GM12878 (cell line): ENCODE results near the gene BCKDHA. TPM values are rescaled to one million over a fixed set of nuclear protein-coding genes. Genes with fewer than 3 reads are reported as not detected.

ENCODE experiments used
- ATAC-seq: fragments of 200-7000 bp; cut with Tn5 transposase; 3 replicates; pipeline ENCODE4 v1.9.1; 2020; ENCODE audit warnings: mild to moderate bottlenecking, moderate library complexity
- BruUV-seq: library from RNA; stranded (reverse); fragments of 400-500 nt; replicated peaks from 2 replicates; lab custom pipeline; 2021; lab: Mats Ljungman, UMichigan
- CTCF ChIA-PET: fragments of 300-600 bp; sonication (Branson Sonifier 250); formaldehyde crosslinking; extraction: SDS; loops from one replicate; lab custom pipeline; 2021; ENCODE audit warnings: inconsistent platforms; lab: Yijun Ruan, JAX
- POLR2A ChIA-PET: fragments of 350-600 bp; formaldehyde crosslinking; extraction: SDS; loops from one replicate; lab custom pipeline; 2021; ENCODE audit warnings: inconsistent platforms; lab: Charles Lee
- RAD21 ChIA-PET: fragments of 300-600 bp; sonication (Branson Sonifier 250); formaldehyde crosslinking; loops from one replicate; lab custom pipeline; 2023; ENCODE audit warnings: antibody characterized with exemption; ENCODE audit not compliant: unreplicated experiment; lab: Charles Lee
- SMC1A ChIA-PET: fragments of 300-600 bp; sonication (Branson Sonifier 250); formaldehyde crosslinking; loops from one replicate; lab custom pipeline; 2023; ENCODE audit not compliant: unreplicated experiment, uncharacterized antibody; lab: Charles Lee
- DNase-seq: peaks from one replicate; pipeline ENCODE4 v3.0.0-alpha.2; 2011; ENCODE audit warnings: low read depth, low spot score
- FAIRE-seq: peaks from 3 replicates; lab custom pipeline; 2011; peaks lifted over from hg19 to GRCh38; lab: Jason Lieb, UNC
- H2AFZ ChIP-seq: 2 replicates; pipeline ENCODE4 v1.6.0; 2011; ENCODE audit warnings: low read depth, low read length, control low read depth; ENCODE audit not compliant: control insufficient read depth
- H3K27ac ChIP-seq: 2 replicates; pipeline ENCODE4 v1.5.1; 2011; ENCODE audit warnings: control low read depth; ENCODE audit not compliant: control insufficient read depth, insufficient read depth
- H3K27me3 ChIP-seq, 2 experiments: replicated peaks in 1 of 2; 2 replicates each; pipeline versions ENCODE4 v1.6.0 to v1.6.1; 2011; ENCODE audit warnings: low read length in 1 of 2; ENCODE audit not compliant: control insufficient read depth in 2 of 2, insufficient read depth in 2 of 2
- H3K36me3 ChIP-seq, 2 experiments: 2 replicates each; pipeline ENCODE4 v1.5.1; 2011; ENCODE audit warnings: low read length in 1 of 2; ENCODE audit not compliant: control insufficient read depth in 2 of 2, insufficient read depth in 2 of 2
- H3K4me1 ChIP-seq: 2 replicates; pipeline ENCODE4 v1.6.1; 2011; ENCODE audit warnings: mild to moderate bottlenecking, low read length, moderate library complexity, mixed read lengths; ENCODE audit not compliant: control insufficient read depth, insufficient read depth
- H3K4me2 ChIP-seq: 2 replicates; pipeline ENCODE4 v1.6.0; 2011; ENCODE audit warnings: control low read depth; ENCODE audit not compliant: control insufficient read depth, insufficient read depth
- H3K4me3 ChIP-seq: fragments of 200-600 bp; sonication (generic); 2 replicates; pipeline ENCODE4 v1.5.1; 2016
- H3K79me2 ChIP-seq: 2 replicates; pipeline ENCODE4 v1.6.0; 2011; ENCODE audit warnings: low read length; ENCODE audit not compliant: control insufficient read depth, insufficient read depth
- H3K9ac ChIP-seq: 2 replicates; pipeline ENCODE4 v1.8.0; 2011; ENCODE audit warnings: low read length, control low read depth, mixed read lengths; ENCODE audit not compliant: control insufficient read depth, insufficient read depth
- H3K9me3 ChIP-seq: replicated peaks from 3 replicates; pipeline ENCODE4 v1.5.1; 2011; ENCODE audit warnings: mild to moderate bottlenecking, low read length; ENCODE audit not compliant: control insufficient read depth, insufficient read depth
- H4K20me1 ChIP-seq: 2 replicates; pipeline ENCODE4 v1.6.0; 2011; ENCODE audit not compliant: control insufficient read depth, insufficient read depth
- BCL3 ChIP-seq: IDR thresholded peaks from 2 replicates; pipeline ENCODE4 v1.6.1; 2011; ENCODE audit warnings: borderline replicate concordance, low read depth, mild to moderate bottlenecking, moderate library complexity, low read length; ENCODE audit not compliant: insufficient read depth, poor library complexity, severe bottlenecking
- CBFB ChIP-seq: IDR thresholded peaks from 2 replicates; pipeline ENCODE4 v1.6.1; 2016; ENCODE audit warnings: antibody characterized with exemption, low read depth
- HCFC1 ChIP-seq: fragments of 150-350 bp; IDR thresholded peaks from 2 replicates; pipeline ENCODE4 v1.6.1; 2014; ENCODE audit warnings: low read length
- RELB ChIP-seq: fragments of 450-650 bp; IDR thresholded peaks from 2 replicates; pipeline ENCODE4 v1.6.1; 2017; ENCODE audit warnings: low read depth, mild to moderate bottlenecking, moderate library complexity
- SMAD5 ChIP-seq: IDR thresholded peaks from 2 replicates; pipeline ENCODE4 v1.6.1; 2016; ENCODE audit warnings: antibody characterized with exemption, low read depth
- ZNF384 ChIP-seq: IDR thresholded peaks from 2 replicates; pipeline ENCODE4 v1.6.1; 2012; ENCODE audit warnings: low read depth, mild to moderate bottlenecking, low read length, improper control_type of control experiment, borderline replicate concordance
- WGBS: methylation state at CpG from one replicate; pipeline ENCODE4 v1.1.6; 2016; ENCODE audit warnings: low lambda C conversion rate; ENCODE audit not compliant: insufficient replicate concordance, insufficient coverage; ENCODE audit errors: missing lambda C conversion rate; 5-methylcytosine and 5-hydroxymethylcytosine counted together
- in situ Hi-C: fragments of 300-500 bp; cut with MboI; formaldehyde crosslinking; loops from 9 replicates; pipeline ENCODE4 v1.14.3; 2018; ENCODE audit warnings: mixed read lengths
- intact Hi-C: fragments of 100-400 bp; cut with micrococcal nuclease; formaldehyde crosslinking; loops from one replicate; pipeline ENCODE4 v1.14.2; 2022; ENCODE audit not compliant: unreplicated experiment
- polyA plus RNA-seq, 11 experiments: library from polyadenylated mRNA; depleted of rRNA in 4 of 11; unstranded in 6 of 11; stranded (reverse) in 5 of 11; fragments of >200 nt; fragmentation: Nextera tagmentation in 4 of 11; fragmentation: Illumina TruSeq in 1 of 11; extraction: Ambion mirVana in 4 of 11; extraction: Trizol in 1 of 11; gene quantifications; 1 replicate in 1 of 11; 2 replicates in 10 of 11; pipeline versions ENCODE4 v1.2.1 to v1.2.3, GENCODE V29; 2011 to 2016; ENCODE audit warnings: inconsistent platforms in 2 of 11, missing spikeins in 2 of 11, low read depth in 1 of 11
- total RNA-seq, 4 experiments: library from RNA; depleted of rRNA in 3 of 4; stranded (reverse); fragments of >200 nt in 3 of 4; fragmentation: Illumina TruSeq in 1 of 4; extraction: Trizol in 1 of 4; gene quantifications; 2 replicates each; pipeline versions ENCODE4 v1.2.1 to v1.2.3, GENCODE V29; 2013 to 2021

BCKDHA gene
- total and polyA plus RNA-seq, 10 of the 15 experiments (the other 5 are each of a cell fraction or from before 2014, with no cell fraction given) = 9.9 to 107 (median 46.4) TPM

- Histone ChIP-seq H4K20me1 (no peaks in the 10 kb centered on the region), H3K4me3 (peak overlapping the region; percentile 79), H3K27ac (no peak overlapping the region), H3K36me3 (no peaks in the 10 kb centered on the region; a peak in 1 of 4 replicates), H2AFZ (no peak overlapping the region), H3K4me1 (peaks cover 13% of the 10 kb centered on the region), H3K9ac (peak overlapping the region; percentile 99), H3K27me3 (no peaks in the 10 kb centered on the region), H3K4me2 (peak overlapping the region; percentile 89), H3K9me3 (no peaks in the 10 kb centered on the region), H3K79me2 (peaks cover 47% of the 10 kb centered on the region)
- CTCF ChIA-PET = interaction anchor here (0.9 to 1.4 kb wide), 3 partner anchors 9 to 41 kb away, joined by 3 read pairs; no protein-coding TSS in a partner anchor
- in situ Hi-C loops (no loop called here), intact Hi-C loops (loop anchor here (5.0 kb wide), 1 partner anchor 137 kb away; the partner anchor contains the start of gene HNRNPUL1)
- BruUV-seq = no TSS peak
- SMC1A ChIA-PET = interaction anchor here (1.2 to 1.3 kb wide), 2 partner anchors 9 to 32 kb away, joined by 4 to 5 read pairs; no protein-coding TSS in a partner anchor
- RAD21 ChIA-PET = no interaction called here
- TF ChIP-seq CBFB (no peak), ZNF384 (peak; percentile 65; the same call in 1 of the 2 replicates), HCFC1 (no peak)
- DNase-seq (no peak), ATAC-seq (no peak), FAIRE-seq (no peak)
- 48% methylated on average over 3 of the region's 3 CpGs for WGBS
- POLR2A ChIA-PET = interaction anchor here (0.6 to 1.4 kb wide), 5 partner anchors 9 to 752 kb away, joined by 3 to 6 read pairs (median 4); partner anchors contain the start of gene B9D2
Measured at GRCh38 chr19:41399091-41399490, 1.5 kb downstream of the BCKDHA start.

GRCh38 chr19:41399525-41399924 is 1.9 kb downstream of the BCKDHA start:
- POLR2A ChIA-PET = interaction anchor here (0.6 to 1.4 kb wide), 2 partner anchors 9 to 35 kb away, joined by 4 to 6 read pairs; partner anchors contain the start of gene B9D2
- Histone ChIP-seq H2AFZ (no peak overlapping the region), H3K36me3 (no peaks in the 10 kb centered on the region; a peak in 1 of 4 replicates), H3K4me3 (no peak overlapping the region), H3K9ac (no peak overlapping the region), H3K27ac (no peak overlapping the region), H3K79me2 (peaks cover 44% of the 10 kb centered on the region), H4K20me1 (no peaks in the 10 kb centered on the region), H3K4me1 (peaks cover 8% of the 10 kb centered on the region), H3K4me2 (no peak overlapping the region; the same call in 1 of the 2 replicates), H3K9me3 (no peaks in the 10 kb centered on the region), H3K27me3 (no peaks in the 10 kb centered on the region)
- SMC1A ChIA-PET = interaction anchor here (1.2 kb wide), 1 partner anchor 32 kb away, joined by 4 read pairs; no protein-coding TSS in a partner anchor
- ATAC-seq (no peak), DNase-seq (no peak), FAIRE-seq (no peak)
- CTCF ChIA-PET = interaction anchor here (0.9 to 1.4 kb wide), 3 partner anchors 9 to 41 kb away, joined by 3 read pairs; no protein-coding TSS in a partner anchor
- intact Hi-C loops (loop anchor here (5.0 kb wide), 1 partner anchor 137 kb away; the partner anchor contains the start of gene HNRNPUL1), in situ Hi-C loops (no loop called here)
- TF ChIP-seq SMAD5 (no peak), BCL3 (no peak), RELB (no peak)
- WGBS = 50% methylated on average over 2 of the region's 2 CpGs
- RAD21 ChIA-PET = no interaction called here
- no TSS peak for BruUV-seq
